ACC112 (cell line): ENCODE measurements around the gene GPR89A.
"Not testable (repeated sequence)": the region's sequence is repeated elsewhere in the genome, so short reads cannot be mapped to it uniquely, and the experiment has no call there.

ENCODE experiments used
- H2AFZ ChIP-seq: fragments of 200-600 bp; sonication (generic); one replicate; pipeline ENCODE4 v1.6.0; 2017; ENCODE audit warnings: antibody characterized with exemption, low read length; ENCODE audit not compliant: unreplicated experiment
- H3K27ac ChIP-seq: fragments of 200-600 bp; sonication (generic); 2 replicates; pipeline ENCODE4 v1.5.1; 2014; ENCODE audit warnings: low read depth, mild to moderate bottlenecking, antibody characterized with exemption, low read length, moderate library complexity
- H3K27me3 ChIP-seq: fragments of 200-600 bp; sonication (generic); 2 replicates; pipeline ENCODE4 v1.6.1; 2014; ENCODE audit warnings: mild to moderate bottlenecking, antibody characterized with exemption, low read length, moderate library complexity, mixed read lengths; ENCODE audit not compliant: insufficient read depth
- H3K36me3 ChIP-seq: fragments of 200-600 bp; sonication (generic); 2 replicates; pipeline ENCODE4 v1.6.1; 2016; ENCODE audit warnings: mild to moderate bottlenecking, antibody characterized with exemption, low read length, moderate library complexity, mixed read lengths; ENCODE audit not compliant: insufficient read depth
- H3K4me1 ChIP-seq: fragments of 200-600 bp; sonication (generic); one replicate; pipeline ENCODE4 v1.6.1; 2016; ENCODE audit warnings: low read length, mixed read lengths; ENCODE audit not compliant: insufficient read depth, unreplicated experiment, control insufficient read depth
- H3K4me3 ChIP-seq: fragments of 200-600 bp; sonication (generic); 2 replicates; pipeline ENCODE4 v1.5.1; 2014; ENCODE audit warnings: mild to moderate bottlenecking, low read depth, low read length
- H3K79me2 ChIP-seq: fragments of 200-600 bp; sonication (generic); one replicate; pipeline ENCODE4 v1.6.0; 2016; ENCODE audit warnings: low read length; ENCODE audit not compliant: control insufficient read depth, unreplicated experiment, insufficient read depth

The GPR89A gene

DNA sequence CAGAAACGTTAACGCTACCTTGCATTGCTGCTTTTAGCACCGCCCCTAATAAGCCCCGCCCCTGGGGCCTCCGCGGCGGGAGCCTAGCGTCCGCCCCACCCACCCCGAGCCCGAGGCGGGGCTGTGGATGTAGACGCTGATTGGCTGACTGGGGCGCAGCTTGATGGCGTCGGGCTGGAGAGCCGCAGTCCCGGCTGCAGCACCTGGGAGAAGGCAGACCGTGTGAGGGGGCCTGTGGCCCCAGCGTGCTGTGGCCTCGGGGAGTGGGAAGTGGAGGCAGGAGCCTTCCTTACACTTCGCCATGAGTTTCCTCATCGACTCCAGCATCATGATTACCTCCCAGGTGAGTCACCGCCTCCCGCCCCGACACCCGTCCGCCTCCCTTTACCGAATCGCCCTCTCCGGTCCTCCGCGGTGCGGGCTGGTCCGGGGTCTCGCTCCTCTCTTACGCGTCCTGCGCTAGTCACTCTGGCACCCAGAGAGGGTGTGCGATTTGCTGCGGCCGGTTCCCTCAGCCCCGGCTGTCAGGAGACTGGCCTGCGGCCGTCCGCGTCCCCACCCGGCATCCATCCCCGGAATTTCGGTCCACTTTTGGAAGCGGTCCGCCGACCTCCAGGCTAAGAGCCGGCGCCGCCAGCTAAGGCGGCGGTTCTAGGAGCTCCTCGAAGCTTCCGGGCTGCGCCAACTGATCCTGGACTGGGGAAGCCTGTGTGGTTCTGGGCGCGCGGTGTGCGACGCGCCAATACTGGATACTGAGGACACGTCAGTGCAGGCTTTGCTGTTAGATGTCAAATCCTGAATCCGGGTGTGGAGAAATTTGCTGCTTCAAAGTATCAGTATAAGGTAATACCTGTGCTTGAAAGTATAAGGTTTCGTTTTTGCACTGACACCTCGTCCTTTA, at the start of gene GPR89A:
TSS of gene GPR89A (plus strand) at position 156 of the 901 bp plus-strand sequence. CDS start at position 302, 146 bp downstream.
- H3K36me3 ChIP-seq, H3K27me3 ChIP-seq, H3K79me2 ChIP-seq, H3K4me1 ChIP-seq: not testable (repeated sequence)
- Histone ChIP-seq H3K27ac (peak within 1 kb of the TSS; percentile 23; the same call in 1 of the 2 replicates), H2AFZ (peak within 1 kb of the TSS; percentile 97), H3K4me3 (peak within 1 kb of the TSS; percentile 90)

DNA sequence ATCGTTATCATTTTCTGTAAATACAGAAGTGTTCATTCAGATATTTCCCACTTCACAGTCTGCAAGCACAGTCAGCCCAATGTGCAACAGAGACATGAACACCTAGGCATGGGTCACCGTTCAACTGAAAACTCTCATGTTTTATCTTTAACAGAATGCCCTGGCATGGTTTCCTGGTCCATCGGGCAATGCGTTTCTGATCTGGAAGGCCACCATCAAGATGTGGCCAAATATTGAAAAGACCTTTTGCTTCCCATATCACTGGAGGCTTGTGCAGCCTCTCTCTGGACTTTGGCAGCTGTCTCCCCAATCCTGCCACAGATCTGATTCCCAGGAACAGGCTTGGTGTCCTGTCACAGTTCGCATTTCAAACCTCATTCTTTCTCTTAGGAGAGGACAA, 21.0 kb upstream of the GPR89A start:
- H3K27ac ChIP-seq, H3K4me3 ChIP-seq, H3K4me1 ChIP-seq, H3K79me2 ChIP-seq, H3K27me3 ChIP-seq, H3K36me3 ChIP-seq, H2AFZ ChIP-seq: not testable (repeated sequence)

DNA sequence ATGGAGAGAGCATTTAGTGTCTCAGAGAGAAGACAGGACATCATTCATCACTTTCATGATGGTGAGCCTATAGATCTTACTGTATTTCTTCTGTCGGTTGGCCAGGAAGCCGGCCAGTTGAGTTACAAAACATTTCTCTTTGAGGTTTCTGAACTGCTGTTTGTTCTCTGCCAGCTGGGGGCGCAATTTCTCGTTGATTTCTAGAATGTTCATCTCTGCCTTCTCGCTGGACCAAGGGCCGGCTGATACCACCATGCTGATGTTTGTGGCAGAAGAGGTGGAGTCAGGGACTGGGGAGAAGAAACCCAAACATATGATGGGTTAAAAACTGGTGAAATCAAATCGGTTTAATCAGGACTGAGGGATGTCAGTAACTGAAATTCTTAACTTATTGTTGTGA, 17.0 kb upstream of the GPR89A start:
- H3K36me3 ChIP-seq, H3K27me3 ChIP-seq, H2AFZ ChIP-seq, H3K27ac ChIP-seq, H3K4me1 ChIP-seq, H3K79me2 ChIP-seq, H3K4me3 ChIP-seq: not testable (repeated sequence)

DNA sequence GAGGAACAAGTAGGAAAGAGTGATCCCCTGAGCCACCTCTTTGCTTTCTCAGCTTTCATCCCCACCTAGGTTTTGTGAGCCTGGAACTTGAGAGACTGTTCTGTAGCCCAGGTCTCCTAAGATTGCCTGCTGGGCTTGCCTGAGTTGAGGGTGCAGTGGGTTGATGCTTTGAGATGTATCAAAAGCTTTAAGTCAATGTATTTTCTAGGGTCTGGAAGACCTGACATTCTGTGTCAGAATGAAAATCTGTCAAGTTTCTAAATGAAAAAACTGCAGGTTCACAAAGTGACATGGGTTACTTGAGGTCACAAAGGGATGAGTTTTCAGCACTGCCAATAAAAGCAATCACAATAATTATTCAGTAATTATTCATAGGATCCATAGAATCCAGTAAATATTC, 15.4 kb upstream of the GPR89A start:
- not testable (repeated sequence) for H3K27ac ChIP-seq, H2AFZ ChIP-seq, H3K4me3 ChIP-seq, H3K79me2 ChIP-seq, H3K4me1 ChIP-seq, H3K27me3 ChIP-seq, H3K36me3 ChIP-seq

DNA sequence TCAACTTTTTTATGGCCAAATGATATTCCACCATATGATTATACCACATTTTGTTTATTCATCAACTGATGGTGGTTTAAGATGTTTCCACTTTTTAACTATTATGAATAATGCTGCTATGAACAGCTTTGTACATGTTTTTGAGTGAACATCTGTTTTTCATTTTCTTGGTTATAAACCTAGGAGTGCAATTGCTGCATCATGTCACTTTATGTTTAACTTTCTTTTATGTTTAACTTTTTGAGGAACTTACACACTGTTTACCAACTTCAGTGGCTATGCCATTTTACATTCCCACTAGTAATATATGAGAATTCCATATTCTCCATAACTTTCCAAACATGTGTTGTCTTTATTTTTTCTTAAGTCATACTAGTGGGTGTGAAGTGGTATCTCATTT, 12.4 kb upstream of the GPR89A start:
- not testable (repeated sequence) for H3K36me3 ChIP-seq, H3K27me3 ChIP-seq, H3K27ac ChIP-seq, H2AFZ ChIP-seq, H3K79me2 ChIP-seq, H3K4me3 ChIP-seq, H3K4me1 ChIP-seq

DNA sequence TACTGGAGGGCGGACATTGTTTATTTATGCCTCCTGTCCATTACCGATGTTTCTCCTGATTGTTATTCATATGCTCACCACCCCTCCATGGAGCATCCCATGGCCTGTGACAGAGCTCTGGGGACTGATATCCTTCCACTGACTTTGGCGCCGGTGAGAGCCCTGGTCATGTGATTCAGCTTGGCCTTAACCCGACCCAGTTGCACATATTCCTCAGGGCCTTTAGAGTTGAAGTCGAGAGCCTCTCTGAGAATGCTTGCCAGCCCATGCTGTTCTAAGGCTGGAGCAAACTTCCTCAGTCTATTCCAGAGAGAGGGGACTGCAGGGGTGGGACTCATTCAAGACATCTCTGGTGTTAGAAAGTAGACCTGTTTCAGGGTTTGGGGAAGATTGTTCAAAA, 11.6 kb upstream of the GPR89A start:
- not testable (repeated sequence) for H3K79me2 ChIP-seq, H3K4me1 ChIP-seq, H3K36me3 ChIP-seq, H2AFZ ChIP-seq, H3K27ac ChIP-seq, H3K4me3 ChIP-seq, H3K27me3 ChIP-seq

DNA sequence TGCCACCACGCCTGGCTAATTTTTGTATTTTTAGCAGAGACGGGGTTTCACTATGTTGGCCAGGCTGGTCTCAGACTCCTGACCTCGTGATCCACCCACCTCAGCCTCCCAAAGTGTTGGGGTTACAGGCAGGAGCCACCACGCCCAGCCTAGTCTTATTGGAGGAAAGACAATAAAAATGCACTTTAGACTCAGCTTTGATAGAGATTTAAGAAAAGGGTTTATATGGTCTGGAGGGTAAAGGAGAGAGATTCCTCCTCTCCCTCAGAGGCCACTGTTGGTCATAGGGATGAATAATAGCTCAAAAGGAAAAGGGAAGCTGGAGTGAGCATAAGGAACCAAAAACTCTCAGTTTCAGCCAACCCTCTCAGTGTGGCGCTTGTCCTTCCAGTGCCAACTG, 8.4 kb upstream of the GPR89A start:
- H3K4me1 ChIP-seq, H3K36me3 ChIP-seq, H2AFZ ChIP-seq, H3K79me2 ChIP-seq, H3K27ac ChIP-seq, H3K4me3 ChIP-seq, H3K27me3 ChIP-seq: not testable (repeated sequence)

DNA sequence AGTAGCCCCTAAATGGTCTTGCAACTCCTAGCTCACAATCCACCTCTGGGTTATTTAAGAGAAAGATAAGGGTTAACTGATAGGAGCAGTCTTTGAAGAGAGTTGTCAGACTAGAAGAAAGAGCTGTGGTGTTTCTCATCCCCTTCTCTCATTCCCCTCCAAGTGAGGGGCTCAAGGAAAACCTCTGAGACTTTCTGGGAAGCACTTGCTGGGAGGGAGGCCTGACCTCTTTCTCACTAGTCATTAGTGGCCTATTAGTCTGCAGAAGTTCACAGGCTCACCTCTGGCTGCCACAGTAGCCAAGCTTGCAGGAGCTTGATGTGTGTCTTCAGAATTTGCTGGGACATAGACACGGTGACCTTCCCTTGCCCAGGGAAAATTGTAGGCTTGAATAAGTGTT, 6.2 kb upstream of the GPR89A start:
- H3K79me2 ChIP-seq: no peaks in the 10 kb centered on the region
- H2AFZ ChIP-seq: no peak overlapping the region
- no peaks in the 10 kb centered on the region for H3K36me3 ChIP-seq
- no peaks in the 10 kb centered on the region for H3K4me1 ChIP-seq
- no peak overlapping the region for H3K4me3 ChIP-seq
- H3K27ac ChIP-seq: no peak overlapping the region
- H3K27me3 ChIP-seq: no peaks in the 10 kb centered on the region

DNA sequence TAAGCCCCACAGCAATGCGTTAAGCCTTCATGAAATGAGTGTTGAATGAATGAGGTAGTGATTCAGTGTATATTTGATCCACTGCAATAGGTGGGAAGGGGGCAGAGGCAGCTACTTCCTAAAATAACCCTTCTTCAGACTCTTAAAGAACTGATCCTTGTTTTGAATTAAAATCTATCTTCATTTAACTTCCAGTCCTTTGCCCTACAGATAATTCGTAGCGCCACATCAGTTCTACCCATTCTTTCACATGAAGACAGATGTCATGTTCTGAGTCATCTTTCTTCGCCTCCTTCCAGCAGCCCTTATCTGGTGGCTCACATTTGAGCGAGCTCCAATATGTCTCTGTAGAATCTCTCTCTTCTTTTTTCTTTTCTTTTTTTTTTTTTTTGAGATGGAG, 948 bp upstream of the GPR89A start:
- not testable (repeated sequence) for H3K79me2 ChIP-seq, H3K27me3 ChIP-seq, H3K4me1 ChIP-seq, H3K27ac ChIP-seq, H3K36me3 ChIP-seq, H3K4me3 ChIP-seq, H2AFZ ChIP-seq

DNA sequence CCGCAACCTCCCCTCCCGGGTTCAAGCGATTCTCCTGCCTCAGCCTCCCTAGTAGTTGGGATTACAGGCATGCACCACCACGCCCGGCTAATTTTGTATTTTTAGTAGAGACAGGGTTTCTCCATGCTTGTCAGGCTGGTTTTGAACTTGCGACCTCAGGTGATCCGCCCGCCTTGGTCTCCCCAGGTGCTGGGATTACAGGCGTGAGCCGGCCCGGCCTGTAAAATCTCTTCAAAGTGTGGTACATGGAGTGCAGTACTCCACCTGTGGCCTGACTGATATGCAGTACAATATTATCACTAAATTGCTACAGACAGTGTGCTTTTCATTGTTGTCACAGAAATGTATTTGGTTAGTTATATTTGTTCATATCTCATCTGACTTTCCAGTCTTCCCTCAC, 499 bp upstream of the GPR89A start:
- not testable (repeated sequence) for H3K79me2 ChIP-seq, H2AFZ ChIP-seq, H3K4me1 ChIP-seq, H3K27me3 ChIP-seq, H3K27ac ChIP-seq, H3K4me3 ChIP-seq, H3K36me3 ChIP-seq

DNA sequence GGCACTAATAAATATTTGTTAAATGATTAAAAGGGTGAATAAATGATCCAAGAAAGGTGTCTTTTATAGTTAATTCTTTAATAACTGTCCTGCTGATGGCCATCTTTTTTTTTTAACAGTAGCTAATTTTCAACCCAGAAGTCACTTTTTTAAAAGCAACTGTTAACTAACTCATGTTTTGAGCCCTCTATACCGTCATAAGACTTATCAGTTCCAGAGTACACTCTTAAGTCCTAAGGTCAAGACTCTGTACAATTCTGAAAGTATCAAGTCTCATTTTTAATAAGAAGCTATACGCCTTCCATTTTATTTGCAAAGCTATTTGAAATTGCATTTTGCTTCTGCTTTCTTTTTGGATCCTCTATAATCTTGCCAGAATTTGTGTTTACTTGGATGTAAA, 3.0 kb downstream of the GPR89A start:
- not testable (repeated sequence) for H3K36me3 ChIP-seq, H3K27ac ChIP-seq, H3K79me2 ChIP-seq, H2AFZ ChIP-seq, H3K4me1 ChIP-seq, H3K27me3 ChIP-seq, H3K4me3 ChIP-seq
